Hepatic stellate cell (primary cell): ENCODE results near the gene HSD17B1.
"Not testable (repeated sequence)": the region's sequence is repeated elsewhere in the genome, so short reads cannot be mapped to it uniquely, and the experiment has no call there.

Source experiments
- DNase-seq: peaks from one replicate; pipeline ENCODE4 v3.0.0; 2011; ENCODE audit warnings: low spot score

The HSD17B1 gene

DNA sequence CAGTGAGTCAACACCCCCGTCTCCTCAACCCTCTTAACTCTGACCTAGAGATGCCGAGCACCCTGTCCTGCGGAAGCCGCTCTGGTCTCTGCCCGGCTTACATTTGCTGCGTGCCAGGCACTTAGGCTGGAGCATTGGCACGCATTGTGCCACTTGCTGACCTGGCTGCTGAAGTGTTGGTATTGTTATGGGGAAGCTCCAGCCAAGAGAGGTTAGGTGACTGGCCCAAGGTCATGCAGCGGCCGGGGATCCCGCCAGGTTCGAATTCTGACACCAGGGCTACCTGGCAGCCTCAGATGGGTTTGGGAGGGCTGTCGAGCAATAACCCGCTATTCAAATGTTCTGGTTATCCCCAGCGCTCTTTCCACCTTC is 5.0 kb upstream of the HSD17B1 start:
- DNase-seq, result no peak

GRCh38 chr17:42548070-42548837 is 4.5 kb upstream of the HSD17B1 start:
- DNase-seq, result no peak

DNA sequence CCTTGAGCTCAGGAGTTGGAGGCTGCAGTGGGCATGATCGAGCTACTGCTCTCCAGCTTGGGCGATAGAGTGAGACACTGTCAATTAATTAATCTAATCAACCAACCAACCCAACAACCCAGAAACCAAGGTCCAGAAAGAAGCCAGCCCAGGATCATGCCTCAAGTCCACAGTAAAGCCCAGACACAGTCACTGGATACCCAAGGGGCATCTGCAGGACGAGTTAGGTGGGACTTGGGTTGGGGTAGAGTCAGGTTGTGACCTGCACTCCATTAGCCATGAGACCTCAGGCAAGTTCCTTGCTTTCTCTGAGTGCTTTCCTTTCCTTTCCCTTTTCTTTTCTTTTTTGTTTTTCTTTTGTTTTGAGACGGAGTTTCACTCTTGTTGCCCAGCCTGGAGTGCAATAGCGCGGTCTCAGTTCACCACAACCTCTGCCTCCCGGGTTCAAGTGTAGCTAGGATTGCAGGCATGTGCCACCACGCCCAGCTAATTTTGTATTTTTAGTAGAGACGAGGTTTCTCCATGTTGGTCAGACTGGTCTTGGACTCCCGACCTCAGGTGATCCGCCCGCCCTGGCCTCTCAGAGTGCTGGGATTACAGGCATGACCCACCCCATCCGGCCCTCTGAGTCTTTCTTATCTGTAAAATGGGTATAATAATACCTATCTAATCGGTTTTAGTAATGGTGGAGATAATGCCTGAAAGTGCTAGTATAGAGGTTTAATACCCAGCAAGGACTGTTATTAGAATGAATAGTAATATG is 3.5 kb upstream of the HSD17B1 start:
- no peak for DNase-seq

DNA sequence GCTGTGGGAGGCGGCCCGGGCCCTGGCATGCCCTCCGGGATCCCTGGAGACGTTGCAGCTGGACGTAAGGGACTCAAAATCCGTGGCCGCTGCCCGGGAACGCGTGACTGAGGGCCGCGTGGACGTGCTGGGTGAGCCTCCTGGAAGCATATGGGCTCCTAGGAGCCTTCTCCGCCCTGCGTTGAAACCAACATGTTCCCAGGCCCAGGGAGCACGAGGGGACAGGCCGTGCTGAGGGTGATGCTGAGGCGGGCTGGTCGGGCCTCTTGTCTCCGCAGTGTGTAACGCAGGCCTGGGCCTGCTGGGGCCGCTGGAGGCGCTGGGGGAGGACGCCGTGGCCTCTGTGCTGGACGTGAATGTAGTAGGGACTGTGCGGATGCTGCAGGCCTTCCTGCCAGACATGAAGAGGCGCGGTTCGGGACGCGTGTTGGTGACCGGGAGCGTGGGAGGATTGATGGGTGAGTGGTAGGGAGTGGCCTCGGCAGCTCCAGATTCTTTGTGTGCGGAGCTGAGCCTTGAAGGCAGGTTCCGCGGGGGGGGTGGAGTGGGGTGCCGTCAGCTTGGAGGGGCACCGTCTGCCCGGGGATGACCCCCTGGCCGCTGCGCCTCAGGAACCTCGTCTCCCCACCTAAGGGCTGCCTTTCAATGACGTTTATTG is 567 bp downstream of the HSD17B1 start:
- peak; percentile 78 for DNase-seq

DNA sequence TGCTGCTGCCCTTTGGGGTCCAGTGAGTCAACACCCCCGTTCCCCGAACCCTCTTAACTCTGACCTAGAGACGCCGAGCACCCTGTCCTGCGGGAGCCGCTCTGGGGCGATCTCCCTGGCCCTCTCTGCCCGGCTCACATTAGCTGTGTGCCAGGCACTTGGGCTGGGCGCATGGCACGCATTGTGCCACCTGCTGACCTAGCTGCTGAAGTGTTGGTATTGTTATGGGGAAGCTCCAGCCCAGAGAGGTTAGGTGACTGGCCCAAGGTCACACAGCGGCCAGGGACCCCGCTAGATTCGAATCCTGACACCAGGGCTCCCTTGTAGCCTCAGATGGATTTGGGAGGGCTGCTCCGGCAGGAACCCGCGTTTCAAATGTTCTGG is 1.1 kb downstream of the HSD17B1 start:
- DNase-seq, result no peak

- peak; percentile 82 for DNase-seq
These were observed 1.8 kb downstream of the HSD17B1 start for GRCh38 chr17:42554250-42555121.

DNA sequence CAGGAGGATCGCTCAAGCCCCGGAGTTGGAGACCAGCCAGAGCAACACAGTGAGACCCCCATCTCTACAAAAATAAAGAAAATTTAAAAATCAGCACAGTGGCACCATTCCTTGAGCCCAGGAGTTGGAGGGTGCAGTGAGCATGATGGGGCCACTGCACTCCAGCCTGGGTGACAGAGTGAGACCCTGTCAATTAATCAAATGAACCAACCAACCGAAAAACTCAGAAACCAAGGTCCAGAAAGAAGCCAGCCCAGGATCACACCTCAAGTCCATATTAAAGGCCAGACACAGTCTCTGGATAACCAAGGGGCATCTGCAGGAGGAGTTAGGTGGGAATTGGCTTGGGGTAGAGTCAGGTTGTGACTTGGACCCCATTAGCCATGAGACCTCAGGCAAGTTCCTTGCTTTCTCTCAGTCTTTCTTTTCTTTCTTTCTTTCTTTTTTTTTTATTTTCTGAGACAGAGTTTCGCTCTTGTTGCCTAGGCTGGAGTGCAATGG is 2.4 kb downstream of the HSD17B1 start:
- DNase-seq, result no peak

DNA sequence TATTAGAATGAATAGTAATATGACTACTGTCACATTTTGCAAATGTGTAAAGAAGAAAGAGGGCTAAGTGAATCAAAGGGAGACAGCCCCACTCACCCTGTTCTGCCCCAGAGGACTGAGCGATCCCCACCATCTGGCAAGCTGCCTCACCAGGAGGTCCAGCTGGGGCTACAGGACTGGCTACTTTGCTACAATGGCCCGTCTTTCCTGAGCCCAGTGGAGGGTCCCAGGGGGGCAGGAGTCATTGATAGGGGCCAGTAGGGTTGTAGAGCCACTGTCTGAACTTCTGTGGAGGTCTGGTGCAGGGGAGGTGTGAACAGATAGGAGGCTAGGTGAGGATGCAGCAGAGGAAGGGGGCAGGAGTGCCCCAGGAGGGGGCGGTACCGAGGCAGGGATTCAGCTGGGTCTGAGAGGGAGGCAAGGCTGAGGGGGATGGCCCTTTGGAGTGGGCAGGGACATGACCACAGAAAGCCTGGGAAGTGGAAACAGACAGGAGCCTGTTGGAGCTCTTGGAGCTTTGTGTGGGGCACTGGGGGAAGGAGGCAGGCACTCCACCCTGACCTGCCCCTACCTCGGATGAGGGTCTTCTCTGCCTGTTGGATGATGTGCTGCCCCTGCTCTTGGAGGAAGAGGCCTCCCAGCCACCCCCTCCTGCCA is 3.4 kb downstream of the HSD17B1 start:
- DNase-seq, result not testable (repeated sequence)

- DNase-seq, result no peak
These were observed 6.4 kb downstream of the HSD17B1 start for GRCh38 chr17:42559075-42559474.

- no peak for DNase-seq
These were observed 7.5 kb downstream of the HSD17B1 start for GRCh38 chr17:42560246-42560645.

GRCh38 chr17:42561897-42562387 is 9.2 kb downstream of the HSD17B1 start, which contains the start of gene COASY:
Gene COASY, plus strand, starts transcription at chr17:42562148. Its CDS starts 475 bp downstream, at chr17:42562623.
- DNase-seq, result peak; percentile 99

GRCh38 chr17:42562388-42563142 is 9.8 kb downstream of the HSD17B1 start:
- DNase-seq, result no peak

DNA sequence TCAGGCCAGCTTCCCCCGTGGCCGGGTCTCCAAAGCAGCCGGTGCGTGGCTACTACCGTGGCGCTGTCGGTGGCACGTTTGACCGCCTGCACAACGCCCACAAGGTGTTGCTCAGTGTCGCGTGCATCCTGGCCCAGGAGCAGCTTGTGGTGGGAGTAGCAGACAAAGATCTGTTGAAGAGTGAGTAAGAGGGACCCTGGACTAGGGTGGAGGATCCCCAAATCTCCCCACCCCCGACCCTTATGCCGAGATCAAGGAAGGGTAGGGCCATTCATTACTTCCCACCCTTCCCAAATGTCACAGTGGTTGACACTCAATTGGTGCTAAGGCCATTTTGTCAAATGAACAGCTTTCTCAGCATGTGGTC is 10.4 kb downstream of the HSD17B1 start:
- DNase-seq, result no peak

DNA sequence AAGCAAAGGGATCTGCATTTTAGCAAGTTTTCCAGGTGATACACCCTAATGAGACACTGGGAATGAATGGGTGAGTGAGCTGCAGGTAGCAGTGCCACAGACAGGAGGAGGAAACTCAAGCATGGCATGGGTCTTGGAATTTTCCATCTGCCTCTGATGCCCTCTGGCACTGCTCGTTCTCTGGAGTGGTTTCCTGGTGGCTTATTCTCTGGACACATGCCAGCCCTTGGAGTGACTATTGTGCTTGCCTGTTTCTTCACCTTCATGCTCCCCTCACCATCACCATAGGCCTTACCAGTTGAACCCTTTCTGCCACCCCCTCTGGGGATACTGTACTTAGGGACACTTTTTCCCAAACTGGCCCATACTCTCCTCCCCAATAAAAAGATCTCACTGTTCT is 10.8 kb downstream of the HSD17B1 start:
- DNase-seq, result no peak

- DNase-seq, result no peak
These were observed 11.2 kb downstream of the HSD17B1 start for GRCh38 chr17:42563950-42564349.

- no peak for DNase-seq
These were observed 12.2 kb downstream of the HSD17B1 start for GRCh38 chr17:42564815-42565522.

- no peak for DNase-seq
These were observed 12.9 kb downstream of the HSD17B1 start for GRCh38 chr17:42565523-42566214.

- DNase-seq, result no peak
These were observed 13.6 kb downstream of the HSD17B1 start for GRCh38 chr17:42566215-42566882.
